Fibroblast of pulmonary artery (primary cell): ENCODE measurements around the gene SDK2.

Source experiments
- DNase-seq: peaks from one replicate; pipeline ENCODE4 v3.0.0-alpha.2; 2010; ENCODE audit warnings: low read depth
- H3K4me3 ChIP-seq: replicated peaks from 2 replicates; pipeline ENCODE4 v1.5.1; 2011; ENCODE audit warnings: low read depth, mild to moderate bottlenecking, control low read depth, low read length, moderate library complexity
- TF ChIP-seq, protein P1 (sequence below): IDR thresholded peaks from 2 replicates; pipeline ENCODE4 v1.5.1; 2011; ENCODE audit warnings: mild to moderate bottlenecking, control low read depth, low read length, inconsistent platforms; ENCODE audit errors: missing control alignments

Gene SDK2

DNA sequence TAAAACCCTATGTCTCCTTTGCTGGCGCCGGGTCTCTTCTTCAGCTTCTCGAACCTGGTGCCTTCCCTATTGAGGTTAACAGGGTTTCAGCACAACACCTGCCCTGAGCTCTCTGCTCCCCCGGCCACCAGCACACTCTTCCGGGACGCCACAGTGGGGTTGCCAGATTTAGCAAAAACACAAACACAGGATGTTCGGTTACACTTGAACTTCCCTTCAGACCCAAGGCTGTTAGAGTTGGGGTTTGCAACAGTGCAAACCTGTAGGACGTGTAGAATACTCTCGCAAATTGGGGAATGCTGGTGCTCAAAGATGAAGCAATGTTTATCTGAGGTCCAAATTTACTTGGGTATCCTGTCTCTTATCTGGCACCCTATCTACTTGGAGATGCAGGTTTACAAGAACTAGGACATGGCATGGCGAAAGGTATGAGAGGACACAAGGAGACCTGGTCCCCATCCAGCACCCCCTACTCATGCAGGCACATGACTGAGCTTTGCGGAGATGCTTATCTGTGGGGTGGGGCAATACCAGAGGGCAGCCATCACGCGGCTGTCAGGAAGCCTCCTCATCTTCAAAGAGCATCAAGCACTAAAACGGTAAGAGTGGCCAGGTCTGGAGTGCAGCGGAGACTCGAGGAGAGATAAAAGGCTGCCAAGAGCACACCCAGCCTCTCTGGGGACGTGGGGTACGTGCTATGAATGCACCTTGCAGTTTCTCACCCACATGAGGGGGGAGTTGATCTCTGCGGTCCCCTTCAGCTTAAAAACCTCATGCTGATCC, 52.8 kb downstream of the SDK2 start:
- no peak overlapping the region for H3K4me3 ChIP-seq
- no peak for DNase-seq
- TF ChIP-seq, protein P1, sequence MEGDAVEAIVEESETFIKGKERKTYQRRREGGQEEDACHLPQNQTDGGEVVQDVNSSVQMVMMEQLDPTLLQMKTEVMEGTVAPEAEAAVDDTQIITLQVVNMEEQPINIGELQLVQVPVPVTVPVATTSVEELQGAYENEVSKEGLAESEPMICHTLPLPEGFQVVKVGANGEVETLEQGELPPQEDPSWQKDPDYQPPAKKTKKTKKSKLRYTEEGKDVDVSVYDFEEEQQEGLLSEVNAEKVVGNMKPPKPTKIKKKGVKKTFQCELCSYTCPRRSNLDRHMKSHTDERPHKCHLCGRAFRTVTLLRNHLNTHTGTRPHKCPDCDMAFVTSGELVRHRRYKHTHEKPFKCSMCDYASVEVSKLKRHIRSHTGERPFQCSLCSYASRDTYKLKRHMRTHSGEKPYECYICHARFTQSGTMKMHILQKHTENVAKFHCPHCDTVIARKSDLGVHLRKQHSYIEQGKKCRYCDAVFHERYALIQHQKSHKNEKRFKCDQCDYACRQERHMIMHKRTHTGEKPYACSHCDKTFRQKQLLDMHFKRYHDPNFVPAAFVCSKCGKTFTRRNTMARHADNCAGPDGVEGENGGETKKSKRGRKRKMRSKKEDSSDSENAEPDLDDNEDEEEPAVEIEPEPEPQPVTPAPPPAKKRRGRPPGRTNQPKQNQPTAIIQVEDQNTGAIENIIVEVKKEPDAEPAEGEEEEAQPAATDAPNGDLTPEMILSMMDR = no peak

DNA sequence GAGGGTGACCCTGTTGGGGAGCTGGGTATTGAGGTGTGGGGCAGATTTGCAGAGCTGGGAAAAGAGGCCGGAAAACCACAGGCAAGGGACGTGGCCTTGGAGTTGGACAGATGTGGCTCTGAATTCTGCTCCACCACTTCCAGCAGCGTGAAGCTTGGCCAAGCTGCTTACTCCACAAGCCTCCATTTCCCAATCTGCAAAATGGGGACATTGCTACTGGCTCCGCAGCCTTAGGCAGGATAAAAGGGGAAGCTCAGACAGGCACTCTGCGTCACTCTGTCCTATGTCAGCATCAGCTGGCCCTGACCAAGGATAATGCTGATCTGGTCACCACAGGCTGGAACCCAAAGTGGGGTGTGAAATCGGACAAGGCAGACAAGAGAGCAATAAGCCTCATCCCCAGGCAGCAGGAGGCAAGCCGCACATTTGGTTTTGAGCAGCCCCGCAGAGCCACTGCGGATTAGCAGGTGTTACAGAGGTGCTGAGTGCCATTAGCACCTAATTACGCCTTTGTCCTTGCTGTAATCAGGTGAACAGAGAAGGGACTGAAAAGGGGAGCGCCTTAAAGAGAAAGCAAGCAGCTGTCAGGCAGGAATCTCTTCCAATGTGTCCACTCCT, 54.8 kb downstream of the SDK2 start:
- TF ChIP-seq, protein P1 = no peak
- no peak for DNase-seq
- H3K4me3 ChIP-seq = no peak overlapping the region

DNA sequence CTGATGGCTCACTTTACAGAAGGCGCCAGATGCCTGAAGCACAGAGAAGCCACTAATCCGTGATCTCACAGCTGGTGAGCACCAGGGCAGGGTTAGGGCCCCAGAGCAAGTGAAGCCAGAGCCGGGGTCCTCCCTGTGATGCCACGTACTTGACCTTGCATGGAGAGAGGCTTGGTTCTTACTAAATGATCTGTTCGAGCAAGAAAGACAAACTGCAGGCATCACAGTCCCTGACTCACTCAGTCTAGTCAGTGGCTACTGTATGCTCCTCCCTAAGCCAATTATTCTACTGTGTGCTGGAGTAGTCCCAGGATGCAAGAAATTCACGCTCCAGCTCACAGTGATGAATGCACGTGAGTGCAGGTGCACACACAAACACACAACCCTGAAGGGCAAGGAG, 55.4 kb downstream of the SDK2 start:
- no peak for DNase-seq
- H3K4me3 ChIP-seq = no peak overlapping the region
- TF ChIP-seq, protein P1 = no peak

DNA sequence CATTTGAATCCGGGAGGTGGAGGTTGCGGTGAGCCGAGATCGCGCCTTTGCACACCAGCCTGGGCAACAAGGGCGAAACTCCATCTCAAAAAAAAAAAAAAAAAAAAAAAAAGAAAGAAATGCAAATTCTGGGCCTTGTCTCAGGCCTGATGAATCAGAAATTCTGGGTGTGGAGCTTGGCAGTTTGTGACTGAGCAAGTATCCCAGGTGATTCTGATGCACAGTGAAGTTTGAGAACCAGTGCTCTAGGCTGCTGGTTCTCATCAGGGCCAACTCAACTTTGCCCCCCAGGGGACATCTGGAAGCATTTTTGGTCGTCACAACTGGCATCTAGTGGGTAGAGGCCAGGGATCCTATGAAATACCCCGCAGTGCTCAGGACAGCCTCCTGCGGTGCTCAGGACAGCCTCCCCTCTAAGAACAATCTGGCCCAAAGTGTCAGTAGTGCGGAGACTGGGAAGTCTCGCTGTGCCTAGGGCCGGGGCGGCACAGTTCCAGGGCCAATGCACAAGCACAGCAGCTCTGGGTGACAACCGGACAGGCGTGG, 55.9 kb downstream of the SDK2 start:
- DNase-seq = no peak

DNA sequence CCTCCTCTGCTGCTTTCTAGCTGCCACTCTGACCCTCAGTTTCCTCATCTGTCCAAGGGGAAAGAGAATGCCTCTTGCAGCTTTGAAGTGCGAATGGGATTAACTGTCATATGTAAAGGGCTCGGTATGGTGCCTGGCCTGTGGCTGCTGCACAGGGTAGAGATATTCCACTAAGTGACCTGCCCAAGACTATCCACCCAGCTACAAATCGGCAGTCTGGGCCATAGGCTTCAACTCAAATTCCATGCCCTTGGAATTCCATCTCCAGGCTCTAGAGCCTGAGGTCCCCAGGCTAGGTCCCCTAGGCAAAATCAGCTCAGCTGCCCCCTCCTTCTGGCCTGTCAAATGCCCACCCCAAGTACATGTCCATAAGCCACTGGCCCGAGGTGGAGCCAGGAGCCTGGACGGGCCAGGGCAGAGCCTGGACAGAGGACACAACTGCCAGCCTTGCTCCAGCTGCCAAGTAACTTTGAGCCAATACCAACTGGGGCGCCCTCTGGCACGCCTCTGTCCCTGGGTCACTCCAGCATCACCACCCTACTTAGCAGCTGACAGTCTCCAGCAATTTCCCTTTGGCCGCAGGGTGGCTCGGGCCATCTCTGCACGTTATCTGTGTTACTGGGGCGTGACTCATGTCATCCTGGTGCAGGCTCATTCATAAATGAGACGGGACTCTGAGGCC, 57.2 kb downstream of the SDK2 start:
- no peak overlapping the region for H3K4me3 ChIP-seq
- no peak for DNase-seq
- TF ChIP-seq, protein P1 = no peak

More for the DNA sequence above, 55.9 kb downstream of the SDK2 start:
- H3K4me3 ChIP-seq = no peak overlapping the region
- TF ChIP-seq, protein P1 = no peak

DNA sequence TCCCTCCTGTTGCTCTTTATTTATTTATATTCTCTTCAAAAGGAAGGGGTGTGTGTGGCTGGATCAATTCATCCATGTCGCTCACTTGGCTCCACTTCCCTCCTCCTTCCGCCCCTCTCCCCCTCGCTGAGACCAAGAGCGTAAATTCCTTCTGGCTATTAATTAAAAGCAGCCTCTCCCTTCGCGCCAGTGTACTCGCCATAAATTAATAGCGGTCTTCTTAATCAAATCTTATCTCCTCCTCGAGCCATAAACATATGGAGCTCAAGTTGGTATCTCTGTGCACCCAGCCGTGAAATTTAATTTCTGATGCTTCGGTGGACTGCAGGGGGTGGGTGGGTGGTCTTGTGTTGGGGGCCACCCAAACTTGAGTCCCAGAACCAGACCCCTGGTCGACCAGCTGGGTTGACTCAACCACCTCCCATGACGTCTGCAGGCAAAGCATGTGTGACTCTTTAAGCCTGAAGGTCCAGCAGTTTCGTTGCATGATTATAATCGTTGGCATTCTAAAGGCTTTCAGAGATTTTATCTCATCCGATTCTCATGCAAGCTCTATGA, 57.9 kb downstream of the SDK2 start:
- TF ChIP-seq, protein P1 = no peak
- no peak overlapping the region for H3K4me3 ChIP-seq

More for the DNA sequence above, 57.9 kb downstream of the SDK2 start:
- DNase-seq = no peak
